GM12878 (cell line): Measurements from ENCODE around the gene ESYT3. TPM values are rescaled to one million over a fixed set of nuclear protein-coding genes. Genes with fewer than 3 reads are reported as not detected.

Experiments used
- ATAC-seq: fragments of 200-7000 bp; cut with Tn5 transposase; 3 replicates; pipeline ENCODE4 v1.9.1; 2020; ENCODE audit warnings: mild to moderate bottlenecking, moderate library complexity
- BruUV-seq: library from RNA; stranded (reverse); fragments of 400-500 nt; replicated peaks from 2 replicates; lab custom pipeline; 2021; lab: Mats Ljungman, UMichigan
- CTCF ChIA-PET: fragments of 300-600 bp; sonication (Branson Sonifier 250); formaldehyde crosslinking; extraction: SDS; loops from one replicate; lab custom pipeline; 2021; ENCODE audit warnings: inconsistent platforms; lab: Yijun Ruan, JAX
- POLR2A ChIA-PET: fragments of 350-600 bp; formaldehyde crosslinking; extraction: SDS; loops from one replicate; lab custom pipeline; 2021; ENCODE audit warnings: inconsistent platforms; lab: Charles Lee
- RAD21 ChIA-PET: fragments of 300-600 bp; sonication (Branson Sonifier 250); formaldehyde crosslinking; loops from one replicate; lab custom pipeline; 2023; ENCODE audit warnings: antibody characterized with exemption; ENCODE audit not compliant: unreplicated experiment; lab: Charles Lee
- SMC1A ChIA-PET: fragments of 300-600 bp; sonication (Branson Sonifier 250); formaldehyde crosslinking; loops from one replicate; lab custom pipeline; 2023; ENCODE audit not compliant: unreplicated experiment, uncharacterized antibody; lab: Charles Lee
- DNase-seq: peaks from one replicate; pipeline ENCODE4 v3.0.0-alpha.2; 2011; ENCODE audit warnings: low read depth, low spot score
- FAIRE-seq: peaks from 3 replicates; lab custom pipeline; 2011; peaks lifted over from hg19 to GRCh38; lab: Jason Lieb, UNC
- H2AFZ ChIP-seq: 2 replicates; pipeline ENCODE4 v1.6.0; 2011; ENCODE audit warnings: low read depth, low read length, control low read depth; ENCODE audit not compliant: control insufficient read depth
- H3K27ac ChIP-seq: 2 replicates; pipeline ENCODE4 v1.5.1; 2011; ENCODE audit warnings: control low read depth; ENCODE audit not compliant: control insufficient read depth, insufficient read depth
- H3K27me3 ChIP-seq, 2 experiments: replicated peaks in 1 of 2; 2 replicates each; pipeline versions ENCODE4 v1.6.0 to v1.6.1; 2011; ENCODE audit warnings: low read length in 1 of 2; ENCODE audit not compliant: control insufficient read depth in 2 of 2, insufficient read depth in 2 of 2
- H3K36me3 ChIP-seq, 2 experiments: 2 replicates each; pipeline ENCODE4 v1.5.1; 2011; ENCODE audit warnings: low read length in 1 of 2; ENCODE audit not compliant: control insufficient read depth in 2 of 2, insufficient read depth in 2 of 2
- H3K4me1 ChIP-seq: 2 replicates; pipeline ENCODE4 v1.6.1; 2011; ENCODE audit warnings: mild to moderate bottlenecking, low read length, moderate library complexity, mixed read lengths; ENCODE audit not compliant: control insufficient read depth, insufficient read depth
- H3K4me2 ChIP-seq: 2 replicates; pipeline ENCODE4 v1.6.0; 2011; ENCODE audit warnings: control low read depth; ENCODE audit not compliant: control insufficient read depth, insufficient read depth
- H3K4me3 ChIP-seq: fragments of 200-600 bp; sonication (generic); 2 replicates; pipeline ENCODE4 v1.5.1; 2016
- H3K79me2 ChIP-seq: 2 replicates; pipeline ENCODE4 v1.6.0; 2011; ENCODE audit warnings: low read length; ENCODE audit not compliant: control insufficient read depth, insufficient read depth
- H3K9ac ChIP-seq: 2 replicates; pipeline ENCODE4 v1.8.0; 2011; ENCODE audit warnings: low read length, control low read depth, mixed read lengths; ENCODE audit not compliant: control insufficient read depth, insufficient read depth
- H3K9me3 ChIP-seq: replicated peaks from 3 replicates; pipeline ENCODE4 v1.5.1; 2011; ENCODE audit warnings: mild to moderate bottlenecking, low read length; ENCODE audit not compliant: control insufficient read depth, insufficient read depth
- H4K20me1 ChIP-seq: 2 replicates; pipeline ENCODE4 v1.6.0; 2011; ENCODE audit not compliant: control insufficient read depth, insufficient read depth
- CTCF ChIP-seq, 3 experiments: IDR thresholded peaks in 2 of 3; conservative IDR thresholded peaks in 1 of 3; 2 replicates each; pipeline ENCODE4 v1.5.1; 2011; ENCODE audit warnings: low read depth in 3 of 3, low read length in 3 of 3, mild to moderate bottlenecking in 3 of 3, control low read depth in 2 of 3, moderate library complexity in 2 of 3, inconsistent platforms in 1 of 3, mixed read lengths in 1 of 3; ENCODE audit not compliant: control insufficient read depth in 2 of 3, insufficient read depth in 1 of 3; ENCODE audit errors: extremely low read depth in 1 of 3
- LARP7 ChIP-seq: fragments of 450-650 bp; IDR thresholded peaks from 2 replicates; pipeline ENCODE4 v1.6.1; 2017; ENCODE audit warnings: mild to moderate bottlenecking
- TBL1XR1 ChIP-seq: IDR thresholded peaks from 2 replicates; pipeline ENCODE4 v1.6.1; 2012; ENCODE audit warnings: low read depth, low read length, improper control_type of control experiment
- ZNF274 ChIP-seq: IDR thresholded peaks from one replicate; pipeline ENCODE4 v1.8.0; 2011; ENCODE audit not compliant: insufficient read length, insufficient read depth
- WGBS: methylation state at CpG from one replicate; pipeline ENCODE4 v1.1.6; 2016; ENCODE audit warnings: low lambda C conversion rate; ENCODE audit not compliant: insufficient replicate concordance, insufficient coverage; ENCODE audit errors: missing lambda C conversion rate; 5-methylcytosine and 5-hydroxymethylcytosine counted together
- in situ Hi-C: fragments of 300-500 bp; cut with MboI; formaldehyde crosslinking; loops from 9 replicates; pipeline ENCODE4 v1.14.3; 2018; ENCODE audit warnings: mixed read lengths
- intact Hi-C: fragments of 100-400 bp; cut with micrococcal nuclease; formaldehyde crosslinking; loops from one replicate; pipeline ENCODE4 v1.14.2; 2022; ENCODE audit not compliant: unreplicated experiment
- polyA plus RNA-seq, 11 experiments: library from polyadenylated mRNA; depleted of rRNA in 4 of 11; unstranded in 6 of 11; stranded (reverse) in 5 of 11; fragments of >200 nt; fragmentation: Nextera tagmentation in 4 of 11; fragmentation: Illumina TruSeq in 1 of 11; extraction: Ambion mirVana in 4 of 11; extraction: Trizol in 1 of 11; gene quantifications; 1 replicate in 1 of 11; 2 replicates in 10 of 11; pipeline versions ENCODE4 v1.2.1 to v1.2.3, GENCODE V29; 2011 to 2016; ENCODE audit warnings: inconsistent platforms in 2 of 11, missing spikeins in 2 of 11, low read depth in 1 of 11
- total RNA-seq, 4 experiments: library from RNA; depleted of rRNA in 3 of 4; stranded (reverse); fragments of >200 nt in 3 of 4; fragmentation: Illumina TruSeq in 1 of 4; extraction: Trizol in 1 of 4; gene quantifications; 2 replicates each; pipeline versions ENCODE4 v1.2.1 to v1.2.3, GENCODE V29; 2013 to 2021
- TF ChIP-seq, protein P1 (sequence below): fragments of 450-650 bp; IDR thresholded peaks from 2 replicates; pipeline ENCODE4 v1.6.1; 2016; ENCODE audit warnings: mild to moderate bottlenecking

The ESYT3 gene
- total and polyA plus RNA-seq, 10 of the 15 experiments (the other 5 are each of a cell fraction or from before 2014, with no cell fraction given): not detected

GRCh38 chr3:138396752-138397410, 37.5 kb upstream of the ESYT3 start:
- ChIA-PET RAD21 (no interaction called here), POLR2A (no interaction called here), CTCF (interaction anchor here (1.6 to 1.9 kb wide), 2 partner anchors 16 to 20 kb away, joined by 4 to 5 read pairs; no protein-coding TSS in a partner anchor), SMC1A (interaction anchor here (1.2 kb wide), 1 partner anchor 15 kb away, joined by 5 read pairs; no protein-coding TSS in a partner anchor)
- FAIRE-seq (no peak), ATAC-seq (no peak; the same call in 2 of the 3 replicates), DNase-seq (no peak)
- no peak overlapping the region for H2AFZ ChIP-seq
- H3K4me2 ChIP-seq: no peak overlapping the region
- intact Hi-C loops (no loop called here), in situ Hi-C loops (no loop called here)
- H3K27me3 ChIP-seq: no peaks in the 10 kb centered on the region; a peak in 2 of 4 replicates
- BruUV-seq: no TSS peak
- H3K4me1 ChIP-seq: no peaks in the 10 kb centered on the region
- no peaks in the 10 kb centered on the region for H4K20me1 ChIP-seq
- WGBS: 54% methylated on average over 14 of the region's 14 CpGs
- H3K27ac ChIP-seq: no peak overlapping the region
- H3K36me3 ChIP-seq: no peaks in the 10 kb centered on the region
- H3K9ac ChIP-seq: no peak overlapping the region
- TF ChIP-seq TBL1XR1 (no peak), LARP7 (no peak), ZNF274 (no peak), CTCF (IDR thresholded peaks at IDR 0.05 in 2 of 3, conservative IDR thresholded peaks at IDR 0.05 in 1 of 3; ENCODE audit: control insufficient read depth in 2 of 3, extremely low read depth in 1 of 3, insufficient read depth in 1 of 3, low read depth in 3 of 3, low read length in 3 of 3) (no peak)
- TF ChIP-seq, protein P1, sequence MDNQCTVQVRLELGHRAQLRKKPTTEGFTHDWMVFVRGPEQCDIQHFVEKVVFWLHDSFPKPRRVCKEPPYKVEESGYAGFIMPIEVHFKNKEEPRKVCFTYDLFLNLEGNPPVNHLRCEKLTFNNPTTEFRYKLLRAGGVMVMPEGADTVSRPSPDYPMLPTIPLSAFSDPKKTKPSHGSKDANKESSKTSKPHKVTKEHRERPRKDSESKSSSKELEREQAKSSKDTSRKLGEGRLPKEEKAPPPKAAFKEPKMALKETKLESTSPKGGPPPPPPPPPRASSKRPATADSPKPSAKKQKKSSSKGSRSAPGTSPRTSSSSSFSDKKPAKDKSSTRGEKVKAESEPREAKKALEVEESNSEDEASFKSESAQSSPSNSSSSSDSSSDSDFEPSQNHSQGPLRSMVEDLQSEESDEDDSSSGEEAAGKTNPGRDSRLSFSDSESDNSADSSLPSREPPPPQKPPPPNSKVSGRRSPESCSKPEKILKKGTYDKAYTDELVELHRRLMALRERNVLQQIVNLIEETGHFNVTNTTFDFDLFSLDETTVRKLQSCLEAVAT: no peak
- H3K9me3 ChIP-seq: no peaks in the 10 kb centered on the region
- no peaks in the 10 kb centered on the region for H3K79me2 ChIP-seq
- H3K4me3 ChIP-seq: no peak overlapping the region
